ENCODE results near the gene ZC3H7A.
A peak's percentile ranks its signal among the peaks of the same experiment; 100 is the strongest.

Gene ZC3H7A

DNA sequence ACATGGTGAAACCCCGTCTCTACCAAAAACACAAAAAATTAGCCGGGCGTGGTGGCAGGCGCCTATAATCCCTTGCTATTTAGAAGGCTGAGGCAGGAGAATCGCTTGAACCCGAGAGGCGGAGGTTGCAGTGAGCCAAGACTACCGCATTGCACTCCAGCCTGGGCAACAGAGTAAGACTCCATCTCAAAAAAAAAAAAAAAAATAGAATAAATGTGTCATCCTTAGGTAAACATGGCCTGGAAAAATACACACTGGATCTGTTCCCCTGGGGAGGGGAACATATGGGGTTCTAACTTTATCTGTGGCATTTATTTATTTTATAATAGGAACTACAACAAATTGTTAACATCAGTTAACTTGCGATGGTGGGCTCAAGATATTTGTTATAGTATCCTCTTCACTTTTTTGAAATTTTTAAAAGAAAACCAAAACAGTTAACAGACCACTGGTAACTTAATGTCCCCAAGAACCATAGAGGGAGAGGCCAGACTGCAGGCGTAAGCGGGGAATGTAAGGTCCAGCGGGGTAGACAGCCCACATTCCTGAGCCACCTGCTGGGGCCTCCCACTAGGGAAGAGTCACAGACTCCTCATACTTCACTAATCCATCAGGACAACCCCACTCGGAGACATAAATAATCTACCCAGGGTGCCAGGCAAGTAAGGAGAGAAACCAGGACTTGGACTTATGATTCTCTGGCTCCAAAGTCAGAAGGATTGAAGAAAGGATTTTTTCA is 41.9 kb downstream of the ZC3H7A start:
- no peak overlapping the region for H3K4me3 ChIP-seq
- TF ChIP-seq, protein P1, sequence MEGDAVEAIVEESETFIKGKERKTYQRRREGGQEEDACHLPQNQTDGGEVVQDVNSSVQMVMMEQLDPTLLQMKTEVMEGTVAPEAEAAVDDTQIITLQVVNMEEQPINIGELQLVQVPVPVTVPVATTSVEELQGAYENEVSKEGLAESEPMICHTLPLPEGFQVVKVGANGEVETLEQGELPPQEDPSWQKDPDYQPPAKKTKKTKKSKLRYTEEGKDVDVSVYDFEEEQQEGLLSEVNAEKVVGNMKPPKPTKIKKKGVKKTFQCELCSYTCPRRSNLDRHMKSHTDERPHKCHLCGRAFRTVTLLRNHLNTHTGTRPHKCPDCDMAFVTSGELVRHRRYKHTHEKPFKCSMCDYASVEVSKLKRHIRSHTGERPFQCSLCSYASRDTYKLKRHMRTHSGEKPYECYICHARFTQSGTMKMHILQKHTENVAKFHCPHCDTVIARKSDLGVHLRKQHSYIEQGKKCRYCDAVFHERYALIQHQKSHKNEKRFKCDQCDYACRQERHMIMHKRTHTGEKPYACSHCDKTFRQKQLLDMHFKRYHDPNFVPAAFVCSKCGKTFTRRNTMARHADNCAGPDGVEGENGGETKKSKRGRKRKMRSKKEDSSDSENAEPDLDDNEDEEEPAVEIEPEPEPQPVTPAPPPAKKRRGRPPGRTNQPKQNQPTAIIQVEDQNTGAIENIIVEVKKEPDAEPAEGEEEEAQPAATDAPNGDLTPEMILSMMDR (IDR thresholded peaks at IDR 0.05) = no peak
- DNase-seq (ENCODE audit: low spot score) = no peak
- H3K27ac ChIP-seq = no peak overlapping the region

DNA sequence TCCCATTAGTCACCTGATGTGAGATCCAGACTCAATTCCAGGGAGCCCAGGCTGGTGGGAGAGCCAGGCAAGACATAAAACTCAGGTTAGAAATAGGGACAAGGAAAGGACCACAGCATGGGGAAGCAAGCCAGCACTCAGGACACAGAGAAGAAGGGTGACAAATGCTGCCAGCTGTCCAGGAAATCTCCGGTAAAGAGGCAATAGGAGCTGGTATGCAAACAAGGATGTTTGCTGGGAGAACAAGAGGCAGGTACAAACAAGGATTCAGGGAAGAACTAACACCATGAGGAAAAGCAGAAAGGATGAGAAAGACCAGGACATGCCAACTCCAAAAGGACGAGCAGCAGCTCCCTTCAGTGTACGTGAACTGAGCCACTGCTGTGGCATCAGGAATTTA is 44.2 kb downstream of the ZC3H7A start:
- Histone ChIP-seq H3K27ac (no peak overlapping the region), H3K4me3 (no peak overlapping the region)
- no peak for DNase-seq (ENCODE audit: low spot score)
- TF ChIP-seq, protein P1 (IDR thresholded peaks at IDR 0.05) = no peak

DNA sequence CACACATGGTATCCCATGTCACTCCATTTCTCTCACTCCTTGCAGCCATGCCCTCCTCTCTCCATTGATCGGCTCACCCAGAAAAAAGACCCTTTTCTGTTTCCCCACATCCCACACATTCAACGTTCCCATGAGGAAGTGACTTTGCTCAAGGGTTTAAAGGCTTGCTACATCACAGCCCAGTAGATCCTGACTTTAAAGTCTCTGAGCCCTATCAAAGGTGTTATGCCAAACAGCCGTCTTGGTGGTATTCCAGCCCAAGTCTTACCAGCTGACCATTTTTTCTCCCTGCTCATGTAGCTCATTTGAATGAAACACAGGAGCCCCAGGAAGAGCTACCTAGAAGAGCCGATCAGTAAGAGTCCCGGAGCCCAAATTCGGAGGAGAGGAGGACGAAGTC is 47.0 kb downstream of the ZC3H7A start:
- DNase-seq (ENCODE audit: low spot score) = no peak
- TF ChIP-seq, protein P1 (IDR thresholded peaks at IDR 0.05) = no peak
- no peak overlapping the region for H3K27ac ChIP-seq
- no peak overlapping the region for H3K4me3 ChIP-seq

DNA sequence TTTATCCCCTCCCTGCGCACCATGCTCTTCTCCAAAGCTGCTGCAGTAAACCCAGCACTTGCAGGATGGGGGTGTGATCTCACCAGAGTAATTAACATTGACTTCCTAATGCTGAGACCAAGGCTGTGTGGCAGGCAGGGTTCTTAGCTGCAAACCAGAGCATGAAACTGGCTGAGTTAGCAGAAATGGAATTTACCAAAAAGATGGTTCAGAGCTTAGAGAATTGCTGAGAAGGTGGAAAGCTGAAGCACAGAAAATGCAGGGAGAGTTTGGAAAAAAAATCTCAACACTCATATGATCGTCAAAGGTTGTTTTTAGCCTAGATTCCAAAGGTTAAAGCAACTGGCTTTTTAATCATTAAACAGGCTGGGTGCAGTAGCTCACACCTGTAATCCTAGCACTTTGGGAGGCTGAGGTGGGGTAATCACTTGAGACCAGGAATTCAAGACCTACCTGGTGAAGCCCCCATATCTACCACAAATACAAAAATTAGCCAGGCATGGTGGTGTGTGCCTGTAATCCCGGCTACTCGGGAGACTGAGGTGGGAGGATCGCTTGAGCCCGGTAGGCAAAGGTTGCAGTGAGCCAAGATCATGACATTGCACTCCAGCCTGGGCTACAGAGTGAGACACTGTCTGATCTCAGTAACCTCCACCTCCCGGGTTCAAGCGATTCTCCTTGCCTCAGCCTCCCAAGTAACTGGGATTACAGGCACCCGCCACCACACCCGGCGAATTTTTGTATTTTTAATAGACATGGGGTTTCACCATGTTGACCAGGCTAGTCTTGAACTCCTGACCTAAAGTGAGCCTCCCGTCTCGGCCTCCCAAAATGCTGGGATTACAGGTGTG is 48.4 kb downstream of the ZC3H7A start:
- Histone ChIP-seq H3K27ac (no peak overlapping the region), H3K4me3 (no peak overlapping the region)
- TF ChIP-seq, protein P1 (IDR thresholded peaks at IDR 0.05) = no peak
- no peak for DNase-seq (ENCODE audit: low spot score)

GRCh38 chr16:11747949-11748403 is 49.1 kb downstream of the ZC3H7A start:
- TF ChIP-seq, protein P1 (IDR thresholded peaks at IDR 0.05) = no peak
- Histone ChIP-seq H3K27ac (no peak overlapping the region), H3K4me3 (no peak overlapping the region)
- no peak for DNase-seq (ENCODE audit: low spot score)

- TF ChIP-seq, protein P1 (IDR thresholded peaks at IDR 0.05) = no peak
- Histone ChIP-seq H3K27ac (peak overlapping the region; percentile 96 to 100), H3K4me3 (no peak overlapping the region)
- no peak for DNase-seq (ENCODE audit: low spot score)
Observed at GRCh38 chr16:11744075-11744470, 53.0 kb downstream of the ZC3H7A start.
